Measurements from ENCODE around the gene BRINP2. TPM values are rescaled to one million over a fixed set of nuclear protein-coding genes. Genes with fewer than 3 reads are reported as not detected.

BRINP2 gene
- total and polyA plus RNA-seq, 4 donors, result 0.05 to 0.75 (median 0.36) TPM

GRCh38 chr1:177173976-177174375 is 3.2 kb downstream of the BRINP2 start:
- Histone ChIP-seq H3K27me3 (ENCODE audit: control insufficient read depth in 4 of 4, insufficient read depth in 4 of 4, low read length in 3 of 4) (peaks cover 2 to 11% (median 6%) of the 10 kb centered on the region in 4 donors), H3K27ac (ENCODE audit: low read depth in 1 of 2, low read length in 2 of 2) (no peak overlapping the region), H3K36me3 (ENCODE audit: control insufficient read depth in 4 of 4, insufficient read depth in 3 of 4, low read depth in 1 of 4, low read length in 3 of 4) (no peaks in the 10 kb centered on the region), H3K9ac (ENCODE audit: low read depth in 1 of 2, low read length in 2 of 2) (no peak overlapping the region), H3K9me3 (ENCODE audit: control insufficient read depth in 4 of 4, low read length in 3 of 4) (peaks cover 0 to 2% (median 0%) of the 10 kb centered on the region in 4 donors), H3K4me3 (ENCODE audit: low read depth in 1 of 3, low read length in 3 of 3) (no peak overlapping the region), H3K4me1 (ENCODE audit: control insufficient read depth in 4 of 4, insufficient read depth in 4 of 4, low read length in 3 of 4) (peaks cover 0 to 6% (median 3%) of the 10 kb centered on the region in 4 donors)
- no peak for TF ChIP-seq MAX (IDR thresholded peaks at IDR 0.05)
- TF ChIP-seq FOXA1 (IDR thresholded peaks at IDR 0.05), result no peak
- no peak for TF ChIP-seq HNF4G (IDR thresholded peaks at IDR 0.05)
- TF ChIP-seq FOXA2 (IDR thresholded peaks at IDR 0.05), result no peak
- no peak for TF ChIP-seq GABPA (IDR thresholded peaks at IDR 0.05 in 1 of 2, conservative IDR thresholded peaks at IDR 0.05 in 1 of 2)
- TF ChIP-seq YY1 (IDR thresholded peaks at IDR 0.05), result no peak
- no peak for TF ChIP-seq SP1 (IDR thresholded peaks at IDR 0.05)
- TF ChIP-seq RXRA (IDR thresholded peaks at IDR 0.05), result no peak
- TF ChIP-seq, protein P1, sequence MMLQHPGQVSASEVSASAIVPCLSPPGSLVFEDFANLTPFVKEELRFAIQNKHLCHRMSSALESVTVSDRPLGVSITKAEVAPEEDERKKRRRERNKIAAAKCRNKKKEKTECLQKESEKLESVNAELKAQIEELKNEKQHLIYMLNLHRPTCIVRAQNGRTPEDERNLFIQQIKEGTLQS (IDR thresholded peaks at IDR 0.05), result no peak
- TF ChIP-seq TAF1 (conservative IDR thresholded peaks at IDR 0.05), result no peak
- WGBS, result 59% methylated on average over 2 of the region's 2 CpGs
- no peak for DNase-seq (ENCODE audit: low spot score)

DNA sequence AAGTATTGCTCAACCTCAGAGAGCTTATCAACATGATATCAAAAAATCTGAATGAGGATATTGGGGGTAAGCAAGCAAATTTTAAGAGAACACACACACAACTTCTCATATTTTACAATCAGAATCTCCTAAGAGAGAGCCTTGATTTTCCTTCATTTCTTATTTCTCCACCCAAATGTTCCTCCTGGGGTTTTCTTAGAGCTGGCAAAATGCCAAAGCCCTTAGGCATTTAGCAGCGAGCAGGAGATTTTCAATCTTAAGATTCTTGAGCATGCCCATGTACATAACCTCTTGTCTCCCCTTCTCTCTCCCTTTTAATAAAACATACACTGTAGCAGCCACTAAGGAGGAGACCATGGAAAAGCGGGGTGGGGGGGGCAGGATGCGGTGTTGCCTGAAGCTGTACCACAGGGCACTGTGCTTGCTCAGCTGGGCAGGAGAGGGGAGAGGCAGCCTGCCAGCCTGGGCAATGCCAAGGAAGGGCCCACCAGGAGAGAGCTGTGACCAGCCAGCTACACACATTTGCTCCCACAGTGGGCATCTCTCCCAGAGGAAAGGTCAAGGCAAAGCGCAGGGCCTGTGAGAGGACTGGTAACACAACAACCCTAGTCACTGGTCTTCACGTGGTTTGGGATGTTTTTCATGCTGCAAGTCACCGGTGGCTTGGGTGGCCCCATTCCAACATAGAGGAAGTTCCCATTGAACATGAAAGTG is 4.3 kb downstream of the BRINP2 start:
- peaks cover 0 to 2% (median 0%) of the 10 kb centered on the region in 4 donors for H3K9me3 ChIP-seq (ENCODE audit: control insufficient read depth in 4 of 4, low read length in 3 of 4)
- H3K4me1 ChIP-seq (ENCODE audit: control insufficient read depth in 4 of 4, insufficient read depth in 4 of 4, low read length in 3 of 4), result peaks cover 0 to 6% (median 3%) of the 10 kb centered on the region in 4 donors
- H3K36me3 ChIP-seq (ENCODE audit: control insufficient read depth in 4 of 4, insufficient read depth in 3 of 4, low read depth in 1 of 4, low read length in 3 of 4), result no peaks in the 10 kb centered on the region
- H3K4me3 ChIP-seq (ENCODE audit: low read depth in 1 of 3, low read length in 3 of 3), result no peak overlapping the region
- no peak overlapping the region for H3K9ac ChIP-seq (ENCODE audit: low read depth in 1 of 2, low read length in 2 of 2)
- TF ChIP-seq EGR1 (IDR thresholded peaks at IDR 0.05; ENCODE audit: low read depth in 2 of 2), result no peak
- TF ChIP-seq RXRA (IDR thresholded peaks at IDR 0.05), result no peak
- no peak for TF ChIP-seq HNF4A (conservative IDR thresholded peaks at IDR 0.05)
- no peak for TF ChIP-seq YY1 (IDR thresholded peaks at IDR 0.05)
- no peak for TF ChIP-seq JUND (IDR thresholded peaks at IDR 0.05)
- no peak for TF ChIP-seq RAD21 (IDR thresholded peaks at IDR 0.05)
- TF ChIP-seq NR2F2 (IDR thresholded peaks at IDR 0.05), result no peak
- no peak for TF ChIP-seq FOXA1 (IDR thresholded peaks at IDR 0.05)
- WGBS, result 82% methylated on average over 6 of the region's 6 CpGs
- no peak overlapping the region for H3K27ac ChIP-seq (ENCODE audit: low read depth in 1 of 2, low read length in 2 of 2)
- DNase-seq (ENCODE audit: low spot score), result no peak
- peaks cover 2 to 15% (median 6%) of the 10 kb centered on the region in 4 donors for H3K27me3 ChIP-seq (ENCODE audit: control insufficient read depth in 4 of 4, insufficient read depth in 4 of 4, low read length in 3 of 4)

GRCh38 chr1:177181280-177181630 is 10.5 kb downstream of the BRINP2 start:
- Histone ChIP-seq H3K36me3 (ENCODE audit: control insufficient read depth in 4 of 4, insufficient read depth in 3 of 4, low read depth in 1 of 4, low read length in 3 of 4) (no peaks in the 10 kb centered on the region), H3K4me3 (ENCODE audit: low read depth in 1 of 3, low read length in 3 of 3) (peak overlapping the region in 2 of 3 donors; percentile 8 to 36), H3K27me3 (ENCODE audit: control insufficient read depth in 4 of 4, insufficient read depth in 4 of 4, low read length in 3 of 4) (peaks cover 0 to 5% (median 0%) of the 10 kb centered on the region in 4 donors), H3K27ac (ENCODE audit: low read depth in 1 of 2, low read length in 2 of 2) (no peak overlapping the region), H3K9ac (ENCODE audit: low read depth in 1 of 2, low read length in 2 of 2) (no peak overlapping the region), H3K4me1 (ENCODE audit: control insufficient read depth in 4 of 4, insufficient read depth in 4 of 4, low read length in 3 of 4) (peaks cover 0 to 9% (median 6%) of the 10 kb centered on the region in 4 donors), H3K9me3 (ENCODE audit: control insufficient read depth in 4 of 4, low read length in 3 of 4) (no peaks in the 10 kb centered on the region)
- no peak for DNase-seq (ENCODE audit: low spot score)
- TF ChIP-seq TAF1 (conservative IDR thresholded peaks at IDR 0.05) (no peak), HNF4G (IDR thresholded peaks at IDR 0.05) (no peak), RAD21 (IDR thresholded peaks at IDR 0.05) (no peak), SP1 (IDR thresholded peaks at IDR 0.05) (no peak), FOXA1 (IDR thresholded peaks at IDR 0.05) (no peak), HNF4A (conservative IDR thresholded peaks at IDR 0.05) (no peak), FOXA2 (IDR thresholded peaks at IDR 0.05) (no peak), YY1 (IDR thresholded peaks at IDR 0.05) (no peak), NR2F2 (IDR thresholded peaks at IDR 0.05) (no peak), GABPA (IDR thresholded peaks at IDR 0.05 in 1 of 2, conservative IDR thresholded peaks at IDR 0.05 in 1 of 2) (no peak), REST (IDR thresholded peaks at IDR 0.05) (no peak), MAX (IDR thresholded peaks at IDR 0.05) (no peak), EGR1 (IDR thresholded peaks at IDR 0.05; ENCODE audit: low read depth in 2 of 2) (no peak)
- TF ChIP-seq, protein P1 (IDR thresholded peaks at IDR 0.05), result no peak
- WGBS, result 22% methylated on average over 13 of the region's 13 CpGs
